HG03039 (cell line): ENCODE data around the gene PAAF1.
"Not testable (repeated sequence)": the region's sequence is repeated elsewhere in the genome, so short reads cannot be mapped to it uniquely, and the experiment has no call there.

Experiments used
- ATAC-seq: cut with Tn5 transposase; IDR thresholded peaks from one replicate; pipeline ENCODE4 v1.9.1; 2021; ENCODE audit warnings: mild to moderate bottlenecking, moderate library complexity; ENCODE audit not compliant: unreplicated experiment

The PAAF1 gene

GRCh38 chr11:73880449-73880848, 3.6 kb downstream of the PAAF1 start:
- ATAC-seq = not testable (repeated sequence)

DNA sequence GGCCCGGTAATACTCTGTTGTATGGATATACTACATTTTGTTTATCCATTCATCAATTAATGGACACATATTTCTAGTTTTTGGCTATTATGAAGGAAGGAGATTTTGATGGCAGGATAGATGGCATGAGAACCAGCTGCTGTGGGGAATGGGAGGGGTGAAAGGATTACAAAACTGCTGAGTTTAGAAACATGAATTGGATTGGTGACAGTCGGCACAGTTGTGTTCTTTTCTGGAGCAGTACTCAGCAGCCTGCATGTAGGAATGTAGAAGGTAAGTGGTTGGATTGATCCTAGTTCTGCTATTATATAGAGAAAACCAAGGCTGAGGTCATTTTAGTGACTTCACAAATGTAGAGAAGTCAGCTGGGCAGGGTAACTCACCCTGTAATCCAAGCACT, 7.1 kb downstream of the PAAF1 start:
- no peak for ATAC-seq

DNA sequence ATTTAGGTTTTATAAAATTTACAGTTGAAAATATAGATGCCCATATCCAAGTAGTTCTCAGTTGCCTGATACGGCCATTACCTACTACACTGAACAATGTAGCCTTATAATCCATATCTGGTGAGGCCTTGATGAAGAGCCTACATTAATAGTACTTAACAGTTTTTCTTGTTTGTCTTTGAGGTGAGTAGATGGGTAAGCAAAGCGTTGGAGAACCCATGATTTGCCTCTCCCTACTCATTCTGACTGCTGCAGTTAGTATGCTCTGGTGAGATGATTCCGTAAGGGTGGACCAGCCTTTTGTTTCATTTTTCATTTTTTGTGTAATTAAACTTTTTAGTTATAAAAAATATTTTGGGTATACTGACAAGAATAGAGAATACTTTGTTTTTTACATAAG, 11.4 kb downstream of the PAAF1 start:
- ATAC-seq = no peak

- ATAC-seq = no peak
Measured at GRCh38 chr11:73889019-73889418, 12.2 kb downstream of the PAAF1 start.

DNA sequence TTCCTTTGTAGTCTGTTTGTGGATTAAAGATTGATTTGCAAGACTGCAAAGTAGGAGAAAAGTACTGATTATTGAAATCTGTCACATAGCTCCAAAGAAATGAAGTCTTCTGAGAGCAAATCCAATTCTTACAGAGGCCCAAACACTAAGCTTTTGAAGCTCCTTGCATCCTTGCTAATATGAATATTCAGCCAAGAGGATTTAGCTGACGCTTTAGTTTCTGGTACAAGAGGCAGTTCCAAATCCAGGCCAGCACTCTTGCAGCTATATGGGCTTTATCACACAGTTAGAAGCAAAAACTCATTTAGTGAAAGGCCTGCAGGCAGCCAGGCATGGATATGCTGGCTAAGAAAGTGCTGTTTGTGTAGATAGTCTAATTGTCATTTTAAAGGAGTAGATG, 12.7 kb downstream of the PAAF1 start:
- ATAC-seq = no peak

- no peak for ATAC-seq
Measured at GRCh38 chr11:73893041-73893440, 16.2 kb downstream of the PAAF1 start.

DNA sequence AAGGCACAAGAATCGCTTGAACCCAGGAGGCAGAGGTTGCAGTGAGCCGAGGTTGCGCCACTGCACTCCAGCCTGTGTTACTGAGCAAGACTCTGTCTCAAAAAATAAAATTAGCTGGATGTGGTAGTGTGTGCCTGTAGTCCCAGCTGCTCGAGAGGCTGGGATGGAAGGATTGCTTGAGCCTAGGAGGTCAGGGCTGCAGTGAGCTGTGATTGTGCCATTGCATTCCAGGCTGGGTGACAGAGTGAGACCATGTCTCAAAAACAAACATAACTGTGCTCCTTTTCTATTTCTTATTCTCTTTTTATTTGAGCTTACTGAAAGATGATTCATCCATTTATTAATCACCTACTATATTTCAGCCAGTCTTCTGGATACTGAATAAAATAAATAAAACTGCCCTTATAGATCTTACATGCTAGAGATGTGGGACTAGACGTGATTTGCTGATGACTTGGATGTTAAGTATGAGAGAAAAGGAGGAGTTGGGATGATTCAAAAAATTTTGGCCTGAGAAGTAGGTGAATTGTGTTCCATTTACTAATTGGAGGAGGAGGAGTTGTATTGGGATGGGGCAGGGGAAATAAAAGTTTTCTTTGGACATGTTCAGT, 18.0 kb downstream of the PAAF1 start:
- ATAC-seq = no peak

DNA sequence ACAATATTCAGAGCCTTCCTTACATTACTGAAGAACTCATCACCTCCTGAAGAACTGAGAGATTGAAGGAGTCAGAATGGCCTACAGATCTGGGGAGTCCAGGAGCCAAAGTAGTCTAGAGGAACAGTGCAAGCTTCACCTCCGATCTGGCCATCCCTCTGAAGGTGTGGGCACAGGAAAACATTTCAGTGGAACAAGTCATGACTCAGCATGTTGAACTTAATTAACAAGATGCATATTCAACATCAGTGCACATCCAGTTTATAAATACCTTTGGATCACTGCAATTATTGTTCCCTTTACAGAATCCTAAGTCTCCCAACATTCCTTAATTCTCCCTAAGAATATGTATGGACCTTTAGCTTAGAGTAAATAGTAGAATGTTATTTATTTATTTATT, 25.5 kb downstream of the PAAF1 start:
- no peak for ATAC-seq

- no peak for ATAC-seq
Measured at GRCh38 chr11:73907191-73907590, 30.4 kb downstream of the PAAF1 start.

- no peak for ATAC-seq
Measured at GRCh38 chr11:73912026-73912425, 35.2 kb downstream of the PAAF1 start.

DNA sequence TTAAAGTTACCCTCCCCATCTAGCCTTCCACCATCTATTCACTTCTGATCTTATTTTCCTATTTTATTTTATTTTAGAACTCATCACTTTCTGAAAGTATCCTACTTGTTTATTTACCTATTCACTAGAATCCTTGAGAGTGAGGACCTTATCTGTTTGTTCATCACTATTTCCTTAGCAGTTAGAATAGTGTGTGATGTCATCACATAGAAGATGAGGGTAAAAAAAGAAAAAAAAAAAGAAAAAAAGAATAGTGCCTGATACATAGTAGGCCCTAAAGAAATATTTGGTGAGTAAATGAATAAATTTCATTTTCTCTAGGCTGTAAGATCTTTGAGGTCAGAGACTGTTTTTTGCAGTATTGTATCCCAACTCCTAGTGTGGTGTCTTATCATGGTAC, 36.7 kb downstream of the PAAF1 start:
- ATAC-seq = no peak

DNA sequence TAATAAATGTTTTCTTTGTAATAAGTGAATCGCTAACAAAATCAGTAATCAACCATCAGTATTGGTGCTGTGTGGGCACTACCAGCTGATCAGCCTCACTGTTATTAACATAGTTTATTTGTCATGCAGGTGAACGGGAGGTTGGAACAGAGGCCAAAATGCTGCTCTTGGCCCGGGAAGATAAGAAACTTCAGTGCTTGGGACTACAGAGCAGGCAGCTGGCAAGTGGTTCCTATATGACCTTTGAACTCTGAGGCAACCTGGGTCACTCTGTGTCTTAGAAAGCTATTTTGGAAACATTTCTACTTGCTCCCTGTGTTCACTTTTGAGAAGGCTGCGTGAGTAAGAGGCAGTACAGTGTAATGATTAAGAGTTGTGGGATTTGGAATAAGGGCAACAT, 37.5 kb downstream of the PAAF1 start:
- ATAC-seq = no peak

- no peak for ATAC-seq
Measured at GRCh38 chr11:73916435-73916834, 39.6 kb downstream of the PAAF1 start.

- no peak for ATAC-seq
Measured at GRCh38 chr11:73921180-73921579, 44.4 kb downstream of the PAAF1 start.

- no peak for ATAC-seq
Measured at GRCh38 chr11:73929388-73929787, 52.6 kb downstream of the PAAF1 start.

DNA sequence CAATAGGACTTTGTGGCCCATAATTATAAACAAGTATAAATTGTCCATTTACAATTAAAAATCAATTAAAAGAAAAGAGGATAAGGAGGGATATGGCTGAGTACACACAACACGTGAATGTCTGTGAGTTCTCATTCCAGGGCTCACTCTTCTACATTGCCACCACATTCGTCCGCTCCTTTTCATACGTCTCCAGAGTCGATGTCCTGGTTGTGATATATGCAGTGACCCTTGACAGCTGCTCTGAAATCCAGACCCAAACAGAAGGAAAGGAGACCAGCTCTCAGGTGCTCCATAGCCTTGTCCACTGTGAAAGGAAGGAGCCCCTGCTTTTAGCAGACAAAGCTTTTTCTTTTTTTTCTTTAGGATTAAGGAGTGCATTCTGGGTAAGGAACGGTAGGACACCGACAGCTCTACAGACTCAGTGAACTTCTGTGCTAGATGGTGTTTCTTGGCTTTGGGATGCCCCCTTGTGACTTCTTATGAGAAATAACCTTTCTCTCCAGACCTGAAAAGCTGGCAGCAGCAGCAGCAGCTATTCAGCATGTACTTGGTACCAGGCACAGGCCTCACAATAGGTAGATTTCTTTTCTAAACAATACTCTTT, 54.3 kb downstream of the PAAF1 start:
- no peak for ATAC-seq

DNA sequence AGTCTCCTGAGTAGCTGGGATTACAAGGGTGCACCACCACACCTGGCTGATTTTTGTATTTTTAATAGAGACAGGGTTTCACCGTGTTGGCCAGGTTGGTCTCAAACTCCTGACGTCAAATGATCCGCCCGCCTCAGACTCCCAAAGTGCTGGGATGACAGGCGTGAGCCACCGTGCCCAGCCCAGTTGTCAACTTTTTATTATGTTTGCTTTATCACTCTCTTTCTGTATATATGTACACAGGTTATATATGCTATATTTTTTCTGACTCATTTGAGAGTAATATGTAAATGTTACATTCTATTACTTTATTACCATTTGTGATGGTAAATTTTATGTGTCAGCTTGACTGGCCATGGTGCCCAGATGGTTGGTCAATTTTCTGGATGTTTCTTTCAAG, 55.2 kb downstream of the PAAF1 start:
- ATAC-seq = no peak

DNA sequence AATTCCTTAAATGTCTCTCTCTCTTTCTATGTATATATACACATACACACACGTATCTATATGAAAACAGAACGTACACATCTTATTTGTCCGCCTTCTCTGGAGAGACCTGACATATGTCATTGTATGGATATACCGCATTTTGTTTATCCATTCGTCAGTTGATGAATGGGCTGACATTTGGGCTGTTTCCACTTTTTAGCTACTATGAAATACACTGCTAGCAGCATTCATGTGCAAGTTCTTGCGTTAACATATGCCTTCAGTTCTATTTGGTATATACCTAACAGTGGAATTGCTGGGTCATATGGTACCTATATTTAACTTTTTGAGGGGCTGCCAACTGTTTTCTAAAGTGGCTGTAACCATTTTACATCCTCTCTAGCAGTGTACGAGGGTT, 56.0 kb downstream of the PAAF1 start:
- ATAC-seq = no peak

GRCh38 chr11:73936047-73936446, 59.2 kb downstream of the PAAF1 start:
- not testable (repeated sequence) for ATAC-seq

GRCh38 chr11:73939096-73939495, 62.3 kb downstream of the PAAF1 start:
- no peak for ATAC-seq

DNA sequence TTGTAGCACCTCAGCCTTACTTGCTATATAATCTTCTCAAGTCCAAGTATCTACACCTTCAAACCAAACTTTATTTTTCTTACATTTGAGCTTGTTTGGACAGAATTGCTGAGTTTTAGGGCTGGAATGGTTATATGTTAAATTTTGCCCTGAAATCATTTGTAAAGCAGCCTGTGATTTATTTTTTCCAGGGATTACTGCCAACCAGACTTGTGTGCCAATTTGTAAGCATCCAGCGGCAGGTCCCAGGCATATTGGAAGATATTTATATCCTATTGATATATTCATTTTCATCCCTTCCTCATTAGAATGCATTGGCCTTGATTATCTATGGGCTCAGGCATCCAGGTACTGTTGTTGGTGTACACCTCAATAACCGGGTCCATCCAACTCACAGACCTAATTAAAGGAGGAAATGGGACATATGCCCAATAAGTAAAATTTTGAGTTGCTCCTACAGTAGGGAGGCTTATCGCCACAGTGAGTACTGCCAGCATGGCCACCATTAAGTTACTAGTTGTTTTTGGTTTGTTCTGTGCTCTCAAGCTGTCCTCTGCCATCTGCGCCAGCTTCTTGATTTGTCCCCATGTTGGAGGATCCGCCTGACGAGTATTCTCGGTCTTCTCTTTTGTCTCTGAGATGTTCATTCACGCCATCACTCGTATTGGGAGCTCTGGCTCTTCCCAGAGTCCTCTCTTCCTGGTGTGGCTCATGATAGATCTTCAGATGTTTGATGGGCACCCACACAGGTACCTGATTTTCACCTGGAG, 64.2 kb downstream of the PAAF1 start:
- no peak for ATAC-seq

DNA sequence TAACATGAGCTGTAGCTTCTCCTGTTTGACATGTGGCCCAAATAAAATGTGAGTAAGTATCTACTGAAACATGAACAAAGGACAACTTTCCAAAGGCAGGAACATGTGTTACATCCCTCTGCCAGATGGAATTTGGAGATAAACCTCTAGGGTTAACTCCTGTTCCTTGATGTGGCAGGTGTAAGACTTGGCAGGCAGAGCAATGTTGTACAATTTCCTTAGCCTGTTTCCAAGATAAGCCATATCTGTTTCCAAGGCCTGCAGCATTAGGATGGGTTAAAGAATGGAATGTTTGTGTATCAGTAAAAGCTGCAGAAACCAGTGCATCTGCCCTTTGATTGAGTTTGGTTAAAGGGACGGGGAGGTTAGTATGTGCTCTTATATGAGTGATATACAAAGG, 65.2 kb downstream of the PAAF1 start:
- no peak for ATAC-seq
